HG03139 (cell line): ENCODE measurements around the gene DGKD.

Experiments
- ATAC-seq: cut with Tn5 transposase; IDR thresholded peaks from one replicate; pipeline ENCODE4 v1.9.1; 2021; ENCODE audit not compliant: unreplicated experiment

Gene DGKD, protein sequence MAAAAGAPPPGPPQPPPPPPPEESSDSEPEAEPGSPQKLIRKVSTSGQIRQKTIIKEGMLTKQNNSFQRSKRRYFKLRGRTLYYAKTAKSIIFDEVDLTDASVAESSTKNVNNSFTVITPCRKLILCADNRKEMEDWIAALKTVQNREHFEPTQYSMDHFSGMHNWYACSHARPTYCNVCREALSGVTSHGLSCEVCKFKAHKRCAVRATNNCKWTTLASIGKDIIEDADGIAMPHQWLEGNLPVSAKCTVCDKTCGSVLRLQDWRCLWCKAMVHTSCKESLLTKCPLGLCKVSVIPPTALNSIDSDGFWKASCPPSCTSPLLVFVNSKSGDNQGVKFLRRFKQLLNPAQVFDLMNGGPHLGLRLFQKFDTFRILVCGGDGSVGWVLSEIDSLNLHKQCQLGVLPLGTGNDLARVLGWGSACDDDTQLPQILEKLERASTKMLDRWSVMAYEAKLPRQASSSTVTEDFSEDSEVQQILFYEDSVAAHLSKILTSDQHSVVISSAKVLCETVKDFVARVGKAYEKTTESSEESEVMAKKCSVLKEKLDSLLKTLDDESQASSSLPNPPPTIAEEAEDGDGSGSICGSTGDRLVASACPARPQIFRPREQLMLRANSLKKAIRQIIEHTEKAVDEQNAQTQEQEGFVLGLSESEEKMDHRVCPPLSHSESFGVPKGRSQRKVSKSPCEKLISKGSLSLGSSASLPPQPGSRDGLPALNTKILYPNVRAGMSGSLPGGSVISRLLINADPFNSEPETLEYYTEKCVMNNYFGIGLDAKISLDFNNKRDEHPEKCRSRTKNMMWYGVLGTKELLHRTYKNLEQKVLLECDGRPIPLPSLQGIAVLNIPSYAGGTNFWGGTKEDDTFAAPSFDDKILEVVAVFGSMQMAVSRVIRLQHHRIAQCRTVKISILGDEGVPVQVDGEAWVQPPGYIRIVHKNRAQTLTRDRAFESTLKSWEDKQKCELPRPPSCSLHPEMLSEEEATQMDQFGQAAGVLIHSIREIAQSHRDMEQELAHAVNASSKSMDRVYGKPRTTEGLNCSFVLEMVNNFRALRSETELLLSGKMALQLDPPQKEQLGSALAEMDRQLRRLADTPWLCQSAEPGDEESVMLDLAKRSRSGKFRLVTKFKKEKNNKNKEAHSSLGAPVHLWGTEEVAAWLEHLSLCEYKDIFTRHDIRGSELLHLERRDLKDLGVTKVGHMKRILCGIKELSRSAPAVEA

DNA sequence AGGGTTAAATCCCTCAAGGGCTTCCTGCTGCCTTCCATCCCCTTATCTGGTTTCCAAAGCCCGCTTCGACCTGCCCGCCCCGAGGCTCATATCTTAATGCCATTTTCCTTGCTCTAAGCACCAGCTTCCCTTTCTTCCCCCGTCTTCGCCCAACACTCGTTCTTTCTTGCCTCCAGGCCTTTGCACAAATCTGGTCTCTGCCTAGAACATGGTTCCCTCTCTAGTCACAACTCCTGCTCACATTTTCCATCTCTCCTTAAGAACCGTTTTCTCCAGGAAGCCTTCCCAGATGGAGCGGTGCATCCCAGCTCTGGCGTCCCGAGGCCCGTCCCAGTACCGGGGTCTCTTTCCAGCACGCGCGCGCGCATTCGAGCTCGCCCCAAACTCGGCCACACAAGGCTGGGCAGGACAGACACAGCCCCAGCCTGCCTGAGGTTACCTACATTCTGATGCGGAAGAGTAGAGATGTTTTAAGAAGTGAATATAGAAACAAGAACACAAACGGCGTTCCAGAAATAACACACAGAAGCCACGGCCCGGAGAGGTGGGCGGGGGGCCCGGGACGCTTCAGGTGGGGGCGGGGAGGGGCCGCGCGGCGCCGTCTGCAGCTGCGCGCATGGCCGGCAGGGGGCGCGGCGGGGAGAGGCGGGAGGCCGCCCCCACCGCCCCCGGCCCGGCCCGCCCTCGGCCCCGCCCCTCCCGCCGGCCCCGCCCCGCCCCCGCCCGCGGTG lies at the start of gene DGKD:
Gene DGKD, plus strand, starts transcription at position 726 of the 731 bp plus-strand sequence. CDS start 25 bp downstream, outside the sequence.
- ATAC-seq = peak; percentile 39

- ATAC-seq = no peak
These were observed 46.7 kb upstream of the DGKD start, which contains the start of gene SAG for GRCh38 chr2:233307565-233307964. Gene SAG (plus strand): TSS chr2:233307816. CDS start chr2:233309190, 1,374 bp downstream.

DNA sequence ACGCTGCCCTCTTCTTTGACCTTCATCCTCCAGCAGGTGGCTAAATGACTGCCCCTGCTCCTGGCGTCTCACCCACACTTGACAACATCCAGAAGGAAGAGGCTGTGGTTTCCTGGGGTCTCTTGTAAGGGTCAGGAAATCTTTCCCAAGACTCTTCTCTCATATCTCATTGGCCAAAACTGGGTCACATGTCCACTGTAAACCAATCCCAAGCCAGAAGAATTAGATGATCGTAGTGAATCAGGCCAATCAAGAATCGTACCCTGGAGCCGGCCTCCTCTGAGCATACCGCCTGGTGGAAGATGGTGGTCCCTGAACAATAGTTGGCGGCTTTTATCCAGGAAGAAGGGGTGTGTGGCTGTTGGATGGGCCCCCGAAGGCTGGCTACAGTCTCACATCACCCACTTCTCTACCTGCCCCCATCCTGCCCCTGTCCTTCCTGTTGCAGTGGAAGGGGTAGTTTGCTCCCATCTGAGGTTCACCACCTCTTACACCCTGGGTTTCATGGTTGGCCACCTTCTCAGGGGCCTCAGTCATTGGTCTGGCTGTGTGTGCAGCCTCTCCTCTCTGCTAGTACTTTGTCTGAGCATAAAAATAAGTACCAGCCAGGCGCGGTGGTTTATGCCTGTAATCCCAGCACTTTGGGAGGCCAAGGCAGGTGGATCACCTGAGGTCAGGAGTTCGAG lies 42.9 kb upstream of the DGKD start:
- ATAC-seq = no peak

- no peak for ATAC-seq
These were observed 41.4 kb upstream of the DGKD start for GRCh38 chr2:233312874-233313273.

- no peak for ATAC-seq
These were observed 39.9 kb upstream of the DGKD start for GRCh38 chr2:233314180-233314925.

- ATAC-seq = no peak
These were observed 36.9 kb upstream of the DGKD start for GRCh38 chr2:233317196-233317943.

DNA sequence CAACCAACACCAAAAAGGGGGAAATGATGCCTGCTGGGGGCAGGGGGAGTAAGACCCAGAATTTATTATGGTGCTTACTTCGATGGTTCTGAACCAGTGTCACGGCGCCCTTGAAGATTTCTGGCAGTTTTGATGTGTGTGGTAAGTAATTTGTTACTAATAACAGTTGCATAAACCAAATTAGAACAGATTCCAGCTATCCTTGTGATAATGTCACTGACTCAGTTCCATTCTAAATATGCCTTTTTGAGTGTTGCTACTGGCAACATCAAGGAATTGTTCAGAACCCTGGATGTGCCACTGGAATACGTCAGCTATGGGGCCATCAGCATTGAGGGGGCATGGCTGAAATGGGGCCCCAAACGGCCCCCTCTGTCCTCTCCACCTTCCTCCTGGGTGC lies 35.0 kb upstream of the DGKD start:
- no peak for ATAC-seq

DNA sequence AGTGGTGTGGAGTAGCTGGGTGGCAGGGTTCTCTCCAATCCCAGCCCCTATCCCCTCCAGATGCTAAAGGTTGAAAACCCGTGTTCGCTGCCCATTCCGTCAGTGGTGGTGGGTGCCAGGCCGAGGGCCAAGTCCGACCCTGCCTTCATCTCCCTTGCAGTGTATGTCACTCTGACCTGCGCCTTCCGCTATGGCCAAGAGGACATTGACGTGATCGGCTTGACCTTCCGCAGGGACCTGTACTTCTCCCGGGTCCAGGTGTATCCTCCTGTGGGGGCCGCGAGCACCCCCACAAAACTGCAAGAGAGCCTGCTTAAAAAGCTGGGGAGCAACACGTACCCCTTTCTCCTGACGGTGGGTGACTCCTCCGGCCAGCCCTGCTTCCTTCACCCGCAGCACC lies 33.8 kb upstream of the DGKD start:
- ATAC-seq = no peak

- no peak for ATAC-seq
These were observed 33.1 kb upstream of the DGKD start for GRCh38 chr2:233321166-233321565.

DNA sequence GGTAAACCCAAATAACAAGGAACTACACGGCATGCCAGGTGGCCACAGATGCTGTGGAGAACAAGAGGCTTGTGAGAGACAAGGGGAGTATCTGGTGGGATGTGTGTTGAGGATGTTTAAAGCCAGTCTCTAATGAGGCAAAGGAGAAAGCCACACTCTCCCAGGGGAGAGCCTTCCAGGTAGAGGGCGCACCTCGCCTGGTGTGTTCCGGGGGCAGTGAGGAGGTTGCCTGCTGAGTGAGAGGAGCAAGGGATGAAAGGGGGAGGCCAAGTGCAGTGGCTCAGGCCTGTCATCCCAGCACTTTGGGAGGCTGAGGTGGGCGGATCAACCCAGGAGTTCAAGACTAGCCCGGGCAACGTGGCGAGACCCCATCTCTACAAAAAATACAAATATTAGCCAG lies 30.4 kb upstream of the DGKD start:
- no peak for ATAC-seq

GRCh38 chr2:233325256-233325655 lies 29.0 kb upstream of the DGKD start:
- ATAC-seq = no peak

- ATAC-seq = no peak
These were observed 28.5 kb upstream of the DGKD start for GRCh38 chr2:233325814-233326213.

DNA sequence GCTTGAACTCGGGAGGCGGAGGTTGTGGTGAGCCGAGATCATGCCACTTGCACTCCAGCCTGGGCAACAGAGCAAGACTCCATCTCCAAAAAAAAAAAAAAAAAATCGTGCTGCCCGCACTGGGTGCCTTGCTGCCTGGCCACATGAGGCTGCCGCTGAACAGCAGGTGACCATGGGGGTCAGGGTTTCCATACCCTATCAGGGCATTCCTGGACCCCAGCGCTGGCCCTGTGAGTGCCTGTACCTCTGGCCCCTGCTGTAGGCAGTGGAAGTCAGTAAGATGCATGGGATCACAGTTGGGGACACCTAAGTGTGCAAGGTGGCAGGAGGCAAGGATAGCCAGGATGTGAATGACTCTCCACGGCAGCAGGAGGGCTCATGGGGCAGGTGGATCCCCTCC lies 27.8 kb upstream of the DGKD start:
- no peak for ATAC-seq

DNA sequence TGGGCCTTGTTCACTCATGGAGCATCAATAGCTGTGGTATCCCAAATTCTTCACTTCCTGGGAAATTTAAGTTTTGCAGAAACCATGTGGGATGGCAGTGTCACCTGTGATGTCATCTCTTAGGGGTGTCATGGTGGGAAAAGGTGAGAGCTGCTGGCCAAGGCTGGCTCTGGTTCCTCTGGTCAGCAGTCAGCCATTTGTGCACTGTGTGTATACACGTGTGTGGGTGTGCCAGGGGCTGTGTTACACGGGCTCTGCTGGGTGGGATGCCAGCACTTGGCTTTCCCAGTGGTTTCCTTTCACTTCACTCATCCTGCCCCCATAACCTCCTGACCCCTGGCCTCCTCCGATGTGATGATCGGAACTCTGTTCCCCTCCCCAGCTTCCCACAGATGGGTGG lies 25.4 kb upstream of the DGKD start:
- ATAC-seq = no peak

- ATAC-seq = no peak
These were observed 24.7 kb upstream of the DGKD start for GRCh38 chr2:233329489-233330135.

DNA sequence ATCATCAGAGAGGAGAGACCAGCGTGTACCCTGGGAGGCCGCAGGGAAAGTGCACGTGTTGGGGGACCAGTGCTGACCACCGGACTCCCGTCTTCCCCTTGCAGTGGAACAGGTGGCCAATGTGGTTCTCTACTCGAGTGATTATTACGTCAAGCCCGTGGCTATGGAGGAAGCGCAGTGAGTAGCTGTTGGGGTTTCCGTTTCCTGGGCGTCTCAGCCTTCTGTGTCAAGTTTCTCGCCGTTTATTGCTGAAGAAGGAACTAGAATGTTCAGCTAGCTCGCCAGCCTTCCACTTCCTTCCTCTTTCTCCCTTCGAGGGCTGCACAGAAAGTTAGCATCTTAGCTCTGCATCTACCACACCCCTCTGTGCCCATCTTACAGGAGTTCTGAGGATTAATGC lies 22.8 kb upstream of the DGKD start:
- peak; percentile 92 for ATAC-seq

DNA sequence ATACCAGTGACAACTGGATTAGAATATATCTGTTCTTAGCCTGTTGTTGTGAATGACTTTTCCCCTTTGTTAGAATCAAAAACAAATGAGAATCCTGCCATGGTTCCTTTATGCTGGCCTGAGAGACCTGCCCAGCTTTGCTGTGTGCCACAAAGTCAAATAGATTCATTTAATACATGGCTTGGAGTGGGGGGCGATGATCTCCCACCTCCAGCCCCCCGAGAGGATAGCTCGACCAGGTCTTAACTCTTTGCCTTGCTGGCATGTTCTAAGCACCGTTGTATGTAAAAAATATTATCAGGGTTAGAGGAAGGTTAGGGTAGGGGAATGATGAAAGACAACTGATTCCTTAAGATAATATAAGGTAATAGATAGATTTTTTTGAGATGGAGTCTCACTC lies 22.2 kb upstream of the DGKD start:
- ATAC-seq = no peak

GRCh38 chr2:233334915-233335314 lies 19.4 kb upstream of the DGKD start:
- no peak for ATAC-seq
